HUES6 (cell line): ENCODE results near the gene CHD2.

Experiments used
- H3K27ac ChIP-seq: 2 replicates; pipeline ENCODE4 v1.7.0; 2013; ENCODE audit warnings: low read depth, mild to moderate bottlenecking, low read length, inconsistent platforms
- H3K27me3 ChIP-seq: 2 replicates; pipeline ENCODE4 v1.6.1; 2013; ENCODE audit warnings: low read length; ENCODE audit not compliant: control insufficient read depth, insufficient read depth
- H3K36me3 ChIP-seq: 2 replicates; pipeline ENCODE4 v1.6.1; 2013; ENCODE audit warnings: low read length; ENCODE audit not compliant: control insufficient read depth, insufficient read depth
- H3K4me1 ChIP-seq: 2 replicates; pipeline ENCODE4 v1.6.1; 2013; ENCODE audit warnings: low read length; ENCODE audit not compliant: control insufficient read depth, insufficient read depth
- H3K4me3 ChIP-seq: 2 replicates; pipeline ENCODE4 v1.5.1; 2013; ENCODE audit warnings: low read depth, low read length
- H3K9ac ChIP-seq: one replicate; pipeline ENCODE4 v1.6.1; 2013; ENCODE audit warnings: mild to moderate bottlenecking, low read length
- H3K9me3 ChIP-seq: 2 replicates; pipeline ENCODE4 v1.6.1; 2013; ENCODE audit warnings: low read depth, low read length; ENCODE audit not compliant: control insufficient read depth, insufficient read depth

Gene CHD2

DNA sequence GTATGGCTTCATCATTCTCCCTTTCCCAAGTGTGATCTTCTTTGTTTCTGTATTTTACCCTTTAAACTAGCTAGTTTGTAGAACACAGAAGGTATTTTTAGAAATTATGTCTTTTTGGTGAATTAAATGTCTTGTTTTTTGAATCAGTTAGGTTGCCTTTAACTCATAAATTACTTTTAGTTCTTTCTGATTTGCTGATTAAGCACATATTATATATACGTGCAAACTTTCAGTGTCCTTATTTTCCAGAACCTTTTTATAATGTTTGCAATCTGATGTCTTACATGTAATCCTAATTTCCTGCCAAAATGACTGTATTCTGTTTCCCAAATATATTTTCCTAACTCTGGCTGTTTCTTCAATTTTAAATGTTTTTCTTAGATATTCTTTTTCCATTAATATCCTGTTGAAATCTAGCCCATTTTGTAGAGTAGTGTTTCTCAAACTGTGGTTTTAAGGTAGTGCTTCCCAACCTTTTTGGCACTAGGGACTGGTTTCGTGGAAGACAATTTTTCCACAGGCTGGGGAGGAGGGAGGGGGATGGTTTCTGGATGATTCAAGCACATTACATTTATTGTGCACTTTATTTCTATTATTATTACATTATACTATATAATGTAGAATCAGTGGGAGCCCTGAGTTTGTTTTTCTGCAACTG is 51.8 kb downstream of the CHD2 start:
- no peak overlapping the region for H3K27ac ChIP-seq
- no peak overlapping the region for H3K4me3 ChIP-seq
- H3K9ac ChIP-seq = no peak overlapping the region
- no peaks in the 10 kb centered on the region for H3K27me3 ChIP-seq
- H3K36me3 ChIP-seq = peaks cover 100% of the 10 kb centered on the region
- peaks cover 33% of the 10 kb centered on the region for H3K9me3 ChIP-seq
- H3K4me1 ChIP-seq = no peaks in the 10 kb centered on the region

DNA sequence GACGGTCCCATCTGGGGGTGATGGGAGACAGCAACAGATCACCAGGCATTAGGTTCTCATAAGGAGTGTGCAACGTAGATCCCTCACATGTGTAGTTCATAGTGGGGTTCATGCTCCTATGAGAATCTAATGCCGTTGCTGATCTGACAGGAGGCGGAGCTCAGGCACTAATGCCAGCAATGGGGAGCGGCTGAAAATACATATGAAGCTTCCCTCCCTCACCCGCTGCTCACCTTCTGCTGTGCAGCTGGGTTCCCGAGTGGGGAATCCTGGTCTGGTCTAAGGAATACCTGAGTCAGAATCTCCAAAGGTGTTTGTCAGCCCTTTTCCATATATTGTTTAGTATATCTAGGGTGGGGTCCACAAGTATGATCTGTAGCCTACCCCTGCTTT is 52.3 kb downstream of the CHD2 start:
- no peak overlapping the region for H3K27ac ChIP-seq
- H3K4me1 ChIP-seq = no peaks in the 10 kb centered on the region
- H3K27me3 ChIP-seq = no peaks in the 10 kb centered on the region
- peaks cover 100% of the 10 kb centered on the region for H3K36me3 ChIP-seq
- H3K4me3 ChIP-seq = no peak overlapping the region
- H3K9me3 ChIP-seq = peaks cover 28% of the 10 kb centered on the region
- no peak overlapping the region for H3K9ac ChIP-seq

DNA sequence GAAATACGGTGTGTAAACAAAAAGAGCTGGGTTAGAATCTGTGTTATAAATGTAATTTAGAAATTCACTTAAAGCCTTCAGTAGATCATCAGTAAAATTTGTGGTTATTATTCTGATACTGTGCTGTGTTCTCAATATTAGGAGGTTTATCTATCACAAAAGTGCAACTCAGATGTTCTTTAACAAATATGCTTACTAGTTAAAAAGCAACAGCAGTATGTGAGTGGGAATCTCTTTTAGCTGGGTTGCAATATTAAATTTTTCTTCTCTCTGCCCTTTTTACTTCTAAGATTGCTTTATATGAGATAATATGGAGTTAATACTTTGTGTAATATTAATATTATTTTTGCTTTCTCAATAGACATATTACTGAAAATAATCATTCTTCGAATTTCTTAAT is 53.4 kb downstream of the CHD2 start:
- H3K27ac ChIP-seq = no peak overlapping the region
- H3K9ac ChIP-seq = no peak overlapping the region
- no peaks in the 10 kb centered on the region for H3K27me3 ChIP-seq
- H3K36me3 ChIP-seq = peaks cover 99% of the 10 kb centered on the region
- H3K4me1 ChIP-seq = no peaks in the 10 kb centered on the region
- H3K4me3 ChIP-seq = no peak overlapping the region
- H3K9me3 ChIP-seq = peaks cover 17% of the 10 kb centered on the region

DNA sequence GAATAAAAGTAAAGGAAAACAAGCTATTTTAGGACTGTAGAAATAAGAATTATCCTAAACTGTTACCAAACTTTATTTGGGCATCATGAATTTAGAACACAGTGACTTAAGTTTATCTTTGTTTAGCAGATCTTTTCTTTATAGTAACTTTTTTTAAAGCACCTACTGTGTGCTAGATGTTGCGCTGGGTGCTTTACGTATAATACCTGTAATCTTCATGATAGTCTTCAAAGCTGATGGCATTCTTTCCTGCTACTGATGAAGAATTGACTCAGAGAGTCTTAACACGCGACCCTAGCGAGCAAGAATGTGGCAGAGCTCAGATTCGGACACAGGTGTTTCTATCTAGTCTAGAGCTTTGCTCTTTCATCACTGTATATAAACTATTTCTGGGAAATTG is 53.9 kb downstream of the CHD2 start:
- no peak overlapping the region for H3K27ac ChIP-seq
- H3K36me3 ChIP-seq = peaks cover 99% of the 10 kb centered on the region
- H3K9ac ChIP-seq = no peak overlapping the region
- H3K9me3 ChIP-seq = peaks cover 13% of the 10 kb centered on the region
- no peak overlapping the region for H3K4me3 ChIP-seq
- H3K27me3 ChIP-seq = no peaks in the 10 kb centered on the region
- H3K4me1 ChIP-seq = no peaks in the 10 kb centered on the region

DNA sequence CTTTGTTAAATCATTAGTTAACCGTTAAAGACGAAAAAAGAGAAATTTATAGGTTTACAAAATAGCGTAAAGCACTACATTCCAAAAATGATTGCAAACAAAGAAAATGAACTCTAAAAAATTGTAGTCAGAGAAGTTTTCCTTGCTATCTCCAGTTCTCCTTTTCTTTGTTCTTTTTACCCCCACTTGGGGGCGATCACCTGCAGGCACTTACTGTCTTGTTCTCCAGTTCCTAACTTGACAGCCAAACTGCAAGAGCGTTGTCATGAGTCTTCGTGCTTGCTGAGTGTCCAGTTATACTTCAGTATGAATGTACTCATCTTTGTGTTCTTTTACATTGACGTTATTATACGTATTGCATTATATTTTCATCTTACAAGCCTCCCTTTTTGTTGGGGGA is 54.5 kb downstream of the CHD2 start:
- peaks cover 99% of the 10 kb centered on the region for H3K36me3 ChIP-seq

DNA sequence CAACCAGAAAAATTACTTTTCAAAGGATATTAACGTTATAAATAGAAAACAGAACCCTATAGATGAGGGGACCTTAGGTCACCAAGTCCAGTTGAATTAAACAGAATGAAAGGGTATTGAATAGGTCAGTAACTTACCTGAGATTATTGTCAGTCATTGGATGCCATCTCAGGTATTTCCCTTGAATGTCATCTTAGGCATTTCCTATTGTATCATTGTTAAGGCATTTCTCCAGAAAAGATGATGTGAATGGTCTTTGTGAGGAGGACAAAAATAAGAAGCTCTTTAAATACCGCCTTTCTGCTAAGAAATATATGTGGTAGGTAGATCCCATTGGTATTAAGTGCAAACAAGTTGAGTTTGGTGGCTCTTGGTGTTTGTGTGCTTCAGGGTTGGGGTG is 55.6 kb downstream of the CHD2 start:
- no peaks in the 10 kb centered on the region for H3K9me3 ChIP-seq
- H3K27ac ChIP-seq = no peak overlapping the region
- H3K4me3 ChIP-seq = no peak overlapping the region
- H3K36me3 ChIP-seq = peaks cover 99% of the 10 kb centered on the region
- H3K9ac ChIP-seq = no peak overlapping the region
- H3K4me1 ChIP-seq = no peaks in the 10 kb centered on the region
- H3K27me3 ChIP-seq = no peaks in the 10 kb centered on the region

More for the DNA sequence above, 54.5 kb downstream of the CHD2 start:
- H3K9ac ChIP-seq = no peak overlapping the region
- H3K4me3 ChIP-seq = no peak overlapping the region
- H3K4me1 ChIP-seq = no peaks in the 10 kb centered on the region
- no peaks in the 10 kb centered on the region for H3K27me3 ChIP-seq
- peaks cover 7% of the 10 kb centered on the region for H3K9me3 ChIP-seq
- H3K27ac ChIP-seq = no peak overlapping the region

DNA sequence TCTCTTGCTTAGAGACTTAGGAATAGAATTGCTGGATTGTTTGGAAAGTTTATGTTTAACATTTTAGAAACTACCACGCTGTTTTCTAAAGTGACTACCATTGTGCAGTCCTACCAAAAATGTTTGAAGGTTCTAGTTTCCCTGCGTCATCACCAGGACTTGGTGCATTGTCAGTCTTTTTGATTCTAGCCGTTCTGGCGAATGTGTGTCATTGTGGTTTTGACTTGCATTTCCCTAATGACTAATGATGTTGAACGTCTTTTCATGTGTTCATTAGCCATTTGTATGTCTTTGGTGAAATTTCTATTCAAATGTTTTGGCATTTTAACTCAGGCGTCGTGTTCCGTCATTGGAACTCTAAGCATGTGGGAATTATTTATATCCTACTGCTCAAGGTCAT is 58.0 kb downstream of the CHD2 start:
- Histone ChIP-seq H3K27me3 (no peaks in the 10 kb centered on the region), H3K4me3 (no peak overlapping the region), H3K4me1 (no peaks in the 10 kb centered on the region), H3K36me3 (peaks cover 98% of the 10 kb centered on the region), H3K9me3 (no peaks in the 10 kb centered on the region), H3K9ac (no peak overlapping the region), H3K27ac (no peak overlapping the region)

DNA sequence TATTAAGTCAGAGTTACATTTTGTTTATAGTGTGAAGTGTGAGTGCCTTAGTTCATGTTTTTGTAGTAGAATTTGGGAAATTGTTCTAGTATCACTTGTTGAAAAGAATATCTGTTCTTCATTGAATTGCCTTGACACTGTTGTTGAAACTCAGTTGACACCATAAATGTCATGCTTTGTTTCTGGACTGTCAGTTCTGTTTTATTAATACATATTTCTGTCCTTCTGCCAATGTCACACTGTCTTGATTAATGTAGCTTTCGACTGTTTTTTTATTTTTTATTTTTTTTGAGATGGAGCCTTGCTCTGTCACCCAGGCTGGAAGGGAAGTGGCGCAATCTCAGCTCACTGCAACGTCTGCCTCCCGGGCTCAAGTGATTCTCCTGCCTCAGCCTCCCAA is 59.1 kb downstream of the CHD2 start:
- peaks cover 98% of the 10 kb centered on the region for H3K36me3 ChIP-seq
- H3K27ac ChIP-seq = no peak overlapping the region
- no peaks in the 10 kb centered on the region for H3K27me3 ChIP-seq
- no peak overlapping the region for H3K9ac ChIP-seq
- H3K4me3 ChIP-seq = no peak overlapping the region
- H3K4me1 ChIP-seq = no peaks in the 10 kb centered on the region
- H3K9me3 ChIP-seq = no peaks in the 10 kb centered on the region

DNA sequence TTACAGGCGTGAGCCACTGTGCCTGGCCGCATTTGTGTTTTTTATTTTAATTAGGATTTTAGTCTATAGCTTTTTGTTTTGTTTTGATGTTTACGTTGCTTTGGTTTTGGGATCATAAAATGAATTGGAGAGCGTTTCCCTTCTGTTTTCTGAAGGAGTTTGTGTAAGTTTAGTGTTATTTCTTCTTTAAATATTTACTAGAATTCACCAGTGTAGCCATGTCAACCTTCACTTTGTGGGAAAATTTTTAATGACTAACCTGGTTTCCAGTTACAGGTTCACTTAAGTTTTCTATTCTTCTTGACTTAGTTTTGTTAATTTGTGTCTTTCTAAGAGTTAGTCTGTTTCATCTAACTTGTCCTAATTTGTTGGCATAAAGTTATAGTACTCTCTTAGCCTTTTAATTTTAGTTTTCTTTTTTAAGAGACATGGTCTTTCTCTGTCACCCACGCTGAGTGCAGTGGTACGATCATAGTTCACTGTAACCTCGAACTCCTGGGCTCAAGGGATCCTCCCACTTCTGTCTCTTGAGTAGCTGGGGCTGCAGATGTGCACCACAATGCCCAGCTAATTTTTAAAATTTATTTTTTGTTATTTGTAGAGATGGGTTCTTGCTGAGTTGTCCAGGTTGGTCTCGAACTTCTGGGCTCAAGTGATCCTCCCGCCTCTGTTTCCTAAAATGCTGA is 61.0 kb downstream of the CHD2 start:
- Histone ChIP-seq H3K4me3 (no peak overlapping the region), H3K27me3 (no peaks in the 10 kb centered on the region), H3K27ac (no peak overlapping the region), H3K4me1 (no peaks in the 10 kb centered on the region), H3K9me3 (no peaks in the 10 kb centered on the region), H3K36me3 (peaks cover 87% of the 10 kb centered on the region), H3K9ac (no peak overlapping the region)

DNA sequence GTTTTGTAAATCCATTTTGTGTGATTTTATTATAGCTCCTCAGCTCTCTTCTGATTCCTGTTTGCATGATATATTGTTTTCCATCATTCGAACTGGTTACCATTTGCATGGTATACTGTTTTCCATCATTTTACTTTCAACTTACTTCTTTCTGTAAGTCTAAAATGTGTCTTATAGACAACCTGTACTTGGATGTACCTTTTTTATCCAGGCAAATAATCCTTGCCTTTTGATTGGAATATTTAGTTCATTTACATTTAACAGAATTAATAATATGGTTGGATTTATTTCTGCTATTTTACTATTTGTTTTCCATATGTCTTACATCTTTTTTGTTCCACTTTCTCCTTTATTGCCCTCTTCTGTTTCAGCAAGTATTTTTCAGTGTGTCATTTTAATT is 62.8 kb downstream of the CHD2 start:
- no peaks in the 10 kb centered on the region for H3K9me3 ChIP-seq
- no peak overlapping the region for H3K9ac ChIP-seq
- no peaks in the 10 kb centered on the region for H3K4me1 ChIP-seq
- H3K36me3 ChIP-seq = peaks cover 86% of the 10 kb centered on the region
- no peak overlapping the region for H3K4me3 ChIP-seq
- H3K27me3 ChIP-seq = no peaks in the 10 kb centered on the region
- no peak overlapping the region for H3K27ac ChIP-seq

DNA sequence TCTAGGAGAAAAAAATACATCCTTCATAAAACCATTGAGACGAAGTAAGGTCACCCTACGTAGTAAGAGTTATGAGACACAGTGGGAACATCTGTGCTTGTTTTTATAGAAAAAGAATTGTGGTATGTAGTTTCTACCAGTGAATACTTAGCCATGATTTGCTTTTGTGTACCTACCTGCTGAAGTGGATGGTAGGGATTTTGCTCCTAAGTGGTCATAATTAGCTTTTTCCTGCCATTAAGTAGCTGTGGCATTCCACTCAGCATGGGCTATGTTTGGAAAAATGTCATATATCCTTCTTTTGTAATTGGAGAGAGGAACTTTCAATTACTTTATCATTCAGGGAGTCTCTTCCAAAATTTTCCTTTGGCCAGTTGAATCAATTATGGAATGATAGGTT is 63.7 kb downstream of the CHD2 start:
- Histone ChIP-seq H3K36me3 (peaks cover 86% of the 10 kb centered on the region), H3K27me3 (no peaks in the 10 kb centered on the region), H3K9me3 (no peaks in the 10 kb centered on the region), H3K4me1 (no peaks in the 10 kb centered on the region), H3K4me3 (no peak overlapping the region), H3K9ac (no peak overlapping the region), H3K27ac (no peak overlapping the region)
